SK-N-SH (cell line): ENCODE data around the gene CAPN5. TPM values are rescaled to one million over a fixed set of nuclear protein-coding genes. Genes with fewer than 3 reads are reported as not detected.
A peak's percentile ranks its signal among the peaks of the same experiment; 100 is the strongest.

Experiments used
- CTCF ChIP-seq: fragments of 200-600 bp; sonication (generic); IDR thresholded peaks from 2 replicates; pipeline ENCODE4 v1.6.1; 2017; ENCODE audit warnings: antibody characterized with exemption, mild to moderate bottlenecking, moderate library complexity
- FOXJ3 ChIP-seq: sonication (generic); formaldehyde crosslinking; IDR thresholded peaks from 2 replicates; pipeline ENCODE4 v1.5.1; 2020; ENCODE audit warnings: mild to moderate bottlenecking, missing genetic modification reagents
- MAX ChIP-seq: IDR thresholded peaks from 2 replicates; pipeline ENCODE4 v1.4.0; 2012; ENCODE audit warnings: low read depth
- NRF1 ChIP-seq: IDR thresholded peaks from 2 replicates; pipeline ENCODE4 v1.6.1; 2012; ENCODE audit warnings: low read depth, mild to moderate bottlenecking, low read length
- PBX3 ChIP-seq: IDR thresholded peaks from 2 replicates; pipeline ENCODE4; 2012
- RCOR1 ChIP-seq: fragments of 150-350 bp; IDR thresholded peaks from 2 replicates; pipeline ENCODE4 v1.6.1; 2017; ENCODE audit warnings: antibody characterized with exemption, low read length
- REST ChIP-seq: IDR thresholded peaks from 2 replicates; pipeline ENCODE4 v1.6.1; 2012; ENCODE audit warnings: mild to moderate bottlenecking, low read depth, low read length, moderate library complexity
- SIN3A ChIP-seq: IDR thresholded peaks from 2 replicates; pipeline ENCODE4 v1.6.1; 2012; ENCODE audit warnings: low read depth, mild to moderate bottlenecking, low read length, moderate library complexity, borderline replicate concordance
- USF1 ChIP-seq: IDR thresholded peaks from 2 replicates; pipeline ENCODE4 v1.4.0; 2012; ENCODE audit warnings: low read depth, borderline replicate concordance
- ZBTB33 ChIP-seq: IDR thresholded peaks from 2 replicates; pipeline ENCODE4 v1.4.0; 2012; ENCODE audit warnings: low read depth, borderline replicate concordance
- polyA plus RNA-seq, 3 experiments: library from polyadenylated mRNA; depleted of rRNA; stranded (reverse); fragments of >200 nt; gene quantifications; 2 replicates each; pipeline ENCODE4 v1.2.3, GENCODE V29; 2012

Gene CAPN5
- polyA plus RNA-seq, 1 of the 3 experiments (the other 2 are of a cell fraction) = 33.1 TPM

- TF ChIP-seq REST (no peak), MAX (peak; percentile 74; the same call in 1 of the 2 replicates), SIN3A (no peak), PBX3 (peak; percentile 19; the same call in 1 of the 2 replicates), FOXJ3 (CRISPR knock-in tag) (no peak), RCOR1 (no peak), CTCF (no peak), NRF1 (no peak), USF1 (no peak; the same call in 1 of the 2 replicates), ZBTB33 (no peak)
Measured at GRCh38 chr11:77107950-77108349, 41.2 kb downstream of the CAPN5 start (continued).
